Neutrophil (primary cell): ENCODE measurements around the gene GRK3.

Experiments
- H3K27ac ChIP-seq: fragments of 200-600 bp; sonication (generic); 2 replicates; pipeline ENCODE4 v1.5.1; 2016; ENCODE audit warnings: mild to moderate bottlenecking, moderate library complexity
- H3K27me3 ChIP-seq: fragments of 200-600 bp; sonication (generic); 2 replicates; pipeline ENCODE4 v1.6.0; 2016; ENCODE audit warnings: mild to moderate bottlenecking
- H3K36me3 ChIP-seq: fragments of 200-600 bp; sonication (generic); 2 replicates; pipeline ENCODE4 v1.5.1; 2017
- H3K4me1 ChIP-seq, 2 experiments: fragments of 200-600 bp in 1 of 2; sonication (generic) in 1 of 2; 1 replicate in 1 of 2; 2 replicates in 1 of 2; pipeline versions ENCODE4 v1.5.1 to v1.6.1; 2013 to 2016; ENCODE audit warnings: low read depth in 1 of 2, low read length in 1 of 2, mild to moderate bottlenecking in 1 of 2, moderate library complexity in 1 of 2; ENCODE audit not compliant: control insufficient read depth in 1 of 2, insufficient read depth in 1 of 2
- H3K4me3 ChIP-seq, 2 experiments: fragments of 200-600 bp in 1 of 2; sonication (generic) in 1 of 2; 1 replicate in 1 of 2; 2 replicates in 1 of 2; pipeline ENCODE4 v1.5.1; 2013 to 2016; ENCODE audit warnings: low read depth in 1 of 2, low read length in 1 of 2, mild to moderate bottlenecking in 1 of 2, moderate library complexity in 1 of 2
- H3K9me3 ChIP-seq: fragments of 200-600 bp; sonication (generic); 2 replicates; pipeline ENCODE4 v1.5.1; 2016
- TF ChIP-seq, protein P1 (sequence below): fragments of 200-600 bp; sonication (generic); IDR thresholded peaks from 2 replicates; pipeline ENCODE4 v1.5.1; 2016; ENCODE audit warnings: antibody characterized with exemption

GRK3 gene

GRCh38 chr22:25746012-25746373 is 181.5 kb downstream of the GRK3 start:
- Histone ChIP-seq H3K27me3 (peaks cover 20% of the 10 kb centered on the region), H3K27ac (no peak overlapping the region), H3K9me3 (no peaks in the 10 kb centered on the region), H3K4me3 (no peak overlapping the region), H3K4me1 (no peaks in the 10 kb centered on the region), H3K36me3 (no peaks in the 10 kb centered on the region)
- TF ChIP-seq, protein P1, sequence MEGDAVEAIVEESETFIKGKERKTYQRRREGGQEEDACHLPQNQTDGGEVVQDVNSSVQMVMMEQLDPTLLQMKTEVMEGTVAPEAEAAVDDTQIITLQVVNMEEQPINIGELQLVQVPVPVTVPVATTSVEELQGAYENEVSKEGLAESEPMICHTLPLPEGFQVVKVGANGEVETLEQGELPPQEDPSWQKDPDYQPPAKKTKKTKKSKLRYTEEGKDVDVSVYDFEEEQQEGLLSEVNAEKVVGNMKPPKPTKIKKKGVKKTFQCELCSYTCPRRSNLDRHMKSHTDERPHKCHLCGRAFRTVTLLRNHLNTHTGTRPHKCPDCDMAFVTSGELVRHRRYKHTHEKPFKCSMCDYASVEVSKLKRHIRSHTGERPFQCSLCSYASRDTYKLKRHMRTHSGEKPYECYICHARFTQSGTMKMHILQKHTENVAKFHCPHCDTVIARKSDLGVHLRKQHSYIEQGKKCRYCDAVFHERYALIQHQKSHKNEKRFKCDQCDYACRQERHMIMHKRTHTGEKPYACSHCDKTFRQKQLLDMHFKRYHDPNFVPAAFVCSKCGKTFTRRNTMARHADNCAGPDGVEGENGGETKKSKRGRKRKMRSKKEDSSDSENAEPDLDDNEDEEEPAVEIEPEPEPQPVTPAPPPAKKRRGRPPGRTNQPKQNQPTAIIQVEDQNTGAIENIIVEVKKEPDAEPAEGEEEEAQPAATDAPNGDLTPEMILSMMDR: no peak

- TF ChIP-seq, protein P1: no peak
Measured at GRCh38 chr22:25747245-25747944, 182.9 kb downstream of the GRK3 start.

GRCh38 chr22:25748140-25748539 is 183.7 kb downstream of the GRK3 start:
- H3K27me3 ChIP-seq: peaks cover 20% of the 10 kb centered on the region
- H3K27ac ChIP-seq: no peak overlapping the region
- H3K36me3 ChIP-seq: no peaks in the 10 kb centered on the region
- H3K4me3 ChIP-seq: no peak overlapping the region
- H3K4me1 ChIP-seq: no peaks in the 10 kb centered on the region
- TF ChIP-seq, protein P1: no peak
- H3K9me3 ChIP-seq: no peaks in the 10 kb centered on the region

More at GRCh38 chr22:25747245-25747944, 182.9 kb downstream of the GRK3 start:
- Histone ChIP-seq H3K27ac (no peak overlapping the region), H3K4me1 (no peaks in the 10 kb centered on the region), H3K36me3 (no peaks in the 10 kb centered on the region), H3K27me3 (peaks cover 20% of the 10 kb centered on the region), H3K9me3 (no peaks in the 10 kb centered on the region), H3K4me3 (no peak overlapping the region)

DNA sequence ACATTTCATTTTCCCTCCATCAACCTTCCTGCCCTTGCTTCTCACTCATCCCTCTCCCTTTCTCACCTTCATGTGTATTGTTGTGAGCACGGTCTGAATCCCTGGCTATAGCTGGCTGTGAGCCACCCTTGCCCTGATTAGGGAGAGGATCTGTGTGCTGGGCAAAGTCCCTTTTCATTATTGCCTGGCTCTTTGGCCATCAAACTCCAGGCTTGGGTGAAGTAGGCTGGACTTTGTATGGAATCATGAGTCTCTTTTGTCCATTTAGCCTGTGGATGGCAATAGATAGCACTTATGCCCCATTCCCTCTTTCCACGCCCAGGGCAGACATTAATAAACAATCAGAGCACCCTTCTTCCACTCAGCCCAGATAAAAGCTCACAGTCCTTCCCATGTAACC is 184.2 kb downstream of the GRK3 start:
- no peaks in the 10 kb centered on the region for H3K36me3 ChIP-seq
- TF ChIP-seq, protein P1: no peak
- no peaks in the 10 kb centered on the region for H3K4me1 ChIP-seq
- H3K4me3 ChIP-seq: no peak overlapping the region
- H3K27ac ChIP-seq: no peak overlapping the region
- peaks cover 20% of the 10 kb centered on the region for H3K27me3 ChIP-seq
- no peaks in the 10 kb centered on the region for H3K9me3 ChIP-seq

DNA sequence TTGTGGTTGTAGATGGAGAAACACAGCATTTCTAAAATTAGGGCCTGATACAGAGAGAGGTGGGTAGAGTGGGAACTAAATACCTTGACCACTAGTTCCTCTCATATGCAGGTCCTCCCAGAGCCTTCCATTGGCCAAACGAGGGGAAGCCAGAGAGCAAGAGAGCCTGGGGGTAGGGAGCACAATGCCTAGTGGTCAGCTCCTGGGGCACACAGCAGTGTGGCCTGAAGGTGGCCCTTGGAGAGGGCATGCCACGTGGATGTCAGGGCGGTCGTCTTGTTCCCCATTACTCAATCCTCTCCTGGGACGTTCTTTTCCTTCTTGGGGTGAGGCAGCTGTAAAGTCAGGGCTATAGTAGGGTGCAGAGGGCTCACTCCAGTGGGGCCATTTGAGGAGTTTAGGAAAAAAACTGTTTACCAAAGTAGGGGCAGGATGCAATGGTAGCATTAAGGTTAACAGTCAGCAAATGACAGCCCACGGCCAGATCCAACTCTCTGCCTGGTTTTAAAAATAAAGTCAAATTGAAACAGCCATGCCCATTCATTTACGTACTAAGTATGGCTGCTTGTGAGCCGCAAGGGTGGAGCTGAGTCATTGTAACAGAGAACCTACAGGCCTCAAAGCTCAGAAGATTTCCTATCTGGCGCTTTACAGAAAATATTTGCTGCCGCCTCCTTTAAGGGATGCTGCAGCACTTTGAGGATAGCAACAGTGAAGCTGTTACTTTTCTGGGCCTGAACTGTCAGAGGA is 185.1 kb downstream of the GRK3 start:
- Histone ChIP-seq H3K4me3 (no peak overlapping the region), H3K27ac (no peak overlapping the region), H3K9me3 (no peaks in the 10 kb centered on the region), H3K27me3 (peaks cover 20% of the 10 kb centered on the region), H3K4me1 (no peaks in the 10 kb centered on the region), H3K36me3 (no peaks in the 10 kb centered on the region)
- TF ChIP-seq, protein P1: no peak
